Suppressor macrophage treated with lipopolysaccharide for 4 hours (primary cell): ENCODE results near the gene ACSL6.

Experiments used
- DNase-seq: peaks from one replicate; pipeline ENCODE4 v3.0.0-alpha.2; 2020

ACSL6 gene, protein sequence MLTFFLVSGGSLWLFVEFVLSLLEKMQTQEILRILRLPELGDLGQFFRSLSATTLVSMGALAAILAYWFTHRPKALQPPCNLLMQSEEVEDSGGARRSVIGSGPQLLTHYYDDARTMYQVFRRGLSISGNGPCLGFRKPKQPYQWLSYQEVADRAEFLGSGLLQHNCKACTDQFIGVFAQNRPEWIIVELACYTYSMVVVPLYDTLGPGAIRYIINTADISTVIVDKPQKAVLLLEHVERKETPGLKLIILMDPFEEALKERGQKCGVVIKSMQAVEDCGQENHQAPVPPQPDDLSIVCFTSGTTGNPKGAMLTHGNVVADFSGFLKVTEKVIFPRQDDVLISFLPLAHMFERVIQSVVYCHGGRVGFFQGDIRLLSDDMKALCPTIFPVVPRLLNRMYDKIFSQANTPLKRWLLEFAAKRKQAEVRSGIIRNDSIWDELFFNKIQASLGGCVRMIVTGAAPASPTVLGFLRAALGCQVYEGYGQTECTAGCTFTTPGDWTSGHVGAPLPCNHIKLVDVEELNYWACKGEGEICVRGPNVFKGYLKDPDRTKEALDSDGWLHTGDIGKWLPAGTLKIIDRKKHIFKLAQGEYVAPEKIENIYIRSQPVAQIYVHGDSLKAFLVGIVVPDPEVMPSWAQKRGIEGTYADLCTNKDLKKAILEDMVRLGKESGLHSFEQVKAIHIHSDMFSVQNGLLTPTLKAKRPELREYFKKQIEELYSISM

DNA sequence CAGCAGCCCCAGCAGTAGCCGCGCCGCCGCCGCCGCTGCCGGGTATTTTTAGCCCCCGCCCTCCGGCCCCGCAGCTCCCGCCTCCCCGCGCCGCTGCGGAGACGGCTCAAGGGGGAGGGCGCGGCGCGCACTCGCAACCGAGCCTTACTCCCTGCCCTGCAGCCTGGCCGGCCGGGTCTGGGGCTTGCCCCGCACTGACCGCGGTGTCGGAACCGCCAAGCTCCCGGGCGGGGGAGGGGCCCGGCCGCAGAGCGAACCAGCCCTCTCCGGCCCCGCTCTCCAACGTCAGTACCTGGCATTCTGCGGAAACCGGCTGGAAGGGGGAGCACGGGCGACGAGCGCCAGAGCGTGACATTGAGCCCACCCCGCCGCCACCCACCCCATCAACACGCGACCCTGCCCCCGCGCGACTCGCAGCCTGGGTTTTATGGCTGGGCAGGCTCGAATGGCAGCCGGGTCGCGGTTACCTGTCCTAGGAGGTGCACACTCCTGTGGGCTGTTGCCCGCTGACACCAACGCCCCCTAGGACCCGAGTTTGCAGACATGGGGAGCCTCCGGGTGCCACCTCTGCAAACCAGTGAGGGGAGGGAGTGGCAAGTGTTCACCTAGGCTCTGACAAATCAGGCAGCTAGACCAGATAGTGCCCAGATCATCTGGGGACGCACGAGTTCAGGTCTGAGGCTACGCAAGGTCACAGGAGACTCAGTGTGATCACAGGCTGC, at the start of gene ACSL6:
Gene ACSL6, minus strand, starts transcription at position 37 of the 722 bp plus-strand sequence. CDS start 105 bp downstream, outside the sequence.
- DNase-seq = peak; percentile 19

DNA sequence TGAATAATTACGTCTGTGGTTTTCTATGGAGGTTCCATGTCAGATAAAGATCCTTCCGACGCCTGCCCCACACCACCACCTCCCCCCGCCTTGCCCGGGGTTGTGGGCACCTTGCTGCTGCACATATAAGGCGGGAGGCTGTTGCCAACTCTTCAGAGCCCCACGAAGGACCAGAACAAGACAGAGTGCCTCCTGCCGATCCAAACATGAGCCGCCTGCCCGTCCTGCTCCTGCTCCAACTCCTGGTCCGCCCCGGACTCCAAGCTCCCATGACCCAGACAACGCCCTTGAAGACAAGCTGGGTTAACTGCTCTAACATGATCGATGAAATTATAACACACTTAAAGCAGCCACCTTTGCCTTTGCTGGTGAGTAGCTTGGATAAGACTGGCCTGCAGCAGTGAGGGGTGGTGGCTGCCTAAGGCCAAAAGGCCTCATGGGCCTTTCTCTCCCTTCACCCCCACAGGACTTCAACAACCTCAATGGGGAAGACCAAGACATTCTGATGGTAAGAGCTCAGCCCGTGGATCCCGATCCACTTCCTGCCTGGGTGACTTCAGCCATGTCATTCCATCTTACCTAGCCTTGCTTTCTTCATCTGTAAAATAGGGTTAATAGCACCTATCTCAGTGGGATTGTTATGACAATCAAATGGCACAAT, 49.2 kb upstream of the ACSL6 start, which contains the start of gene IL3:
Gene IL3, plus strand, starts transcription at position 155 of the 661 bp plus-strand sequence. Its CDS starts 52 bp downstream, at position 207.
- no peak for DNase-seq

DNA sequence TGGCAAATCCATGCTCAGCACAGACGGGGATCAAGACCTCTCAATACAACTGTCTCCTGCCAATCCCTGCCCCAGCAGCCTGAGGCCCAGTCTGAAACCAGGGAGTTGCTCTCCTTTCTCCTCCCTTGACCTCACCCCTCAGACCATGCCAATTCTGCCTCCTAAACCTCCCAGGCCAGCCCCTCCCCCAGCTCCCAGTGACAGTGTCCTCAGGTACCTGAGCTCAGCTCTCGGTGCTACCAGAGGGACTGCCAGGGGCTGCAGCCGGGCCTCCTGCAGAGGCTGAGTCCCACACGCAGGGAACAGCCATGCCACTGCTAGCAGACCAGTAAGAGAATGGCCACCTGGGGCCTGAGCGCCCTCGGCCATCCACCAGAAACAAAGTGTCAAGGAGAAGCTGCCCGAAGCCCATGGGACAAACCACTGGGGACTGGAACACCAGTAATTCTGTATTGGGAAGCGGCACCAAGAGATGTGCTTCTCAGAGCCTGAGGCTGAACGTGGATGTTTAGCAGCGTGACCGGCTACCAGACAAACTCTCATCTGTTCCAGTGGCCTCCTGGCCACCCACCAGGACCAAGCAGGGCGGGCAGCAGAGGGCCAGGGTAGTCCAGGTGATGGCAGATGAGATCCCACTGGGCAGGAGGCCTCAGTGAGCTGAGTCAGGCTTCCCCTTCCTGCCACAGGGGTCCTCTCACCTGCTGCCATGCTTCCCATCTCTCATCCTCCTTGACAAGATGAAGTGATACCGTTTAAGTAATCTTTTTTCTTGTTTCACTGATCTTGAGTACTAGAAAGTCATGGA, 48.4 kb upstream of the ACSL6 start:
- no peak for DNase-seq

DNA sequence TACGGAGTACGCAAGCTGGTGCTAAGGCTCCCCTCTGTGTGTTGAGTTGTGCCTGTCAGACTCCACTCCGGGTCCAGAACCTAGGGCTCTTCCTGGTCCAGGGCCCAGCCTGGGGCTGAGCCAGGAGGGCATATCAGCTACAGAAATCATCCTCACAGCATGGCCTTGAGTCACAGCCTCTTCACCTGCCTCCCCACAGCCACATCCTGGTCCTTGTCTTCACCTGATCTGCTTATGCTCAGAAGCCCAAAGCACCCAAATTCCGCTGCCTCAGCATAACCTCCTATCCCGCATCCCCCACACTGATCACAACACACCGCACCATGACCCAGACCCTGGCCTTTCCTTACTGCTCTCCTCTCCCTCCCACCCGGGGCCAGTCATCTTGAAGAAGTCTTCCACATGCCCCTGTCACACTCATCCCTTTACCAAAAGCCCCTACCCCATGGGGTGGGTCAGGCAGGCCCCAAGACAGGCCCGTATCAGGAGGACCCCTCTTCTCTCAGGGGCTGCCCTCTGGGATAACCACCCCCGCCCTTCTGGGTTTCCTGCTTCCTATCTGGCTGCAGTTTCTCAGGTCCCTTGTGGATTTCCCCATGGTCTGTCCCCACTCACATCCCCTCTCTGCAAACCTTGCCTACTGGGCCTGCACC, 47.7 kb upstream of the ACSL6 start:
- no peak for DNase-seq

DNA sequence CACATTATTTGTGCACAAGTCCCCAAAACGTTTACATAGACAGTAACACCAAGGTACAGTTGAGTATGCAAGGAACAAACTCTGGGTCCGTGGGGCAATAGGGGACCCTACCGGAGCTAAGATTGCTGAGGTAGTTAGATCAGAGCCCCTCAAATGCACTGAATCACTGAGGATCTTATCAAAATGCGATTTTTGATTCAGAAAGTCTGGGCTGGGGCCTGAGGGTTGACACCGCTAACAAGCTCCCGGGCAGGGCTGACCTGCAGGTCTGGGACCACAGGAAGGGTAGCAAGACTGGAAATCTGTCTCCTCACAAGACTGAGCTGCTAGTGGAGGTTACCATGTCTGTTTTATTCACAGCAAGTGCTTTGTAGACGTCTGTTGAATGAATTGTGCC, 47.2 kb upstream of the ACSL6 start:
- DNase-seq = no peak

DNA sequence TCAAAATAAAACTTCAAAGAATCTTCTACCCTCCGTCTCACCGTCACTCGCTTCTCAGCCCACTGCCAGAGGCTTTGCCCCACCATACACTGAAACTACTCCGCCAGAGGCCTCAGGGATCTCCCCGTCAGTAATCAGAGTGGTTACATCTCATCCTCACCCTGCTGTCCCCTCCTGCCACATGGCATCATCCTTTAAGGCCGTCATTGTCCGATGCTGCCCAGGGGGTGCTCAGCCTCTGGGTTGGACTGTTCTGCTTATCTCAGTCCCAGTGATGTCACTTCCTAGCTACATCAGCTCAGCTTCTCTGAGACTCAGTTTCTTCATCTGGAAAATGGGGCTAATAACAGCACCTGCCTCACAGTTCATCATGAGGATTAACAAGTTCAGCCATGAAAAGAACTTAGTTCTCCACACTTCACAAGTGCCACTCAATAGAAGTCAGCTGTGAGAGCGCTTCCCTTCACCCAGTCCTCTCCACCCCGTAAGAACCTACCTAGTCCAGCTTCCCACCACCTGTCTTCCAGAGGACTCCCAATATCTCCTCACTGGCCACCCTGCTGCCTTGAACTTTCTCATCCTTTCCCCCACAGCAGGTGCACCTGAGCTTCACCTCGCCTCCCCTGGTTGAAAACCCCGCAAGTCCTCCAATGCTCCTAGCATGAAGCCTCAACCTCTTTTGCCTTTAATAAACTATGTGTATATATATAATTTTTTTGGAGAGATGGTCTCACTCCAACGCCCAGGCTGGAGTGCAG, 46.2 kb upstream of the ACSL6 start:
- DNase-seq = no peak

DNA sequence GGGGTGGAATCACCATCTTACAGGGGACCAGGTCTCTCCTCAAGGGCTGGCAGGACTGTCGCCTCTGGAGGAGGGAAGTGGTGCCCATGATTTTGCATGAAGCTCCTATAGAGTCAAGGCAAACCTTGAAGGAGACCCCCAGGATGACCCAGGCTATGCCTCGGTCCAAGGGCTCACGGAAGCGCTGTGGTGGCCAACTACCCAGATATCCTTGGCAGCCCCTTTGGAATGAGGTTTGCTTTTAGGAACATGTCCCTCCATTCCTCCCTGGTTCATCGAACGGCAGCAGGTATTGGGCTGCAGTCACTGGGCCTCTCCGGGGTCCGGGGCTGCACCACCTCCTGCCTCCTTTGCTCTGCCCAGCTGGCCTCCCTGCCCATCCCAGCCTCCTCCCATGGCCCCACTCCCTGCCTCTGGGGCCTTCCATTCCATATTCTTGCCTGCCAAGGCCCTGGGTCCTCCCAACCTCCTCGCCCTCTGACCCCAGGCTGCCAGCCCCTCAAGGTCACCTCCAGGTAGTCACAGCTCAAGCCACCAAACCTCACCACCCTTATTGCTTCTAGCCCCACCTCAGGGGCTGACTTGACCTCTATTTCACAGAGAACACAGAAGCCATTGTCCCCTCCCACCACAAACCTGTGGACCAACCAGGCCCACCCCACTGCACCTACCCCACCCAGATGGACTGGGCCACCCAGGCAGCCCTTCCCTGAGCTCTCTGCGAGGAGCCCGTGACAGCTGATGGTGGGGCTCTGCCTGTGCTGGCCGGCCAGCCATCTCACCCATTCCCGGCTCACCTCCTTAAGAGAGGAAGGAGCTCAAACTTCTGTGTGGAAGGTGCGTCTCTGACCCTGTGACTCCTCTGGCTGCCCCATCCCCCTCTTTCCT, 45.4 kb upstream of the ACSL6 start:
- DNase-seq = no peak

DNA sequence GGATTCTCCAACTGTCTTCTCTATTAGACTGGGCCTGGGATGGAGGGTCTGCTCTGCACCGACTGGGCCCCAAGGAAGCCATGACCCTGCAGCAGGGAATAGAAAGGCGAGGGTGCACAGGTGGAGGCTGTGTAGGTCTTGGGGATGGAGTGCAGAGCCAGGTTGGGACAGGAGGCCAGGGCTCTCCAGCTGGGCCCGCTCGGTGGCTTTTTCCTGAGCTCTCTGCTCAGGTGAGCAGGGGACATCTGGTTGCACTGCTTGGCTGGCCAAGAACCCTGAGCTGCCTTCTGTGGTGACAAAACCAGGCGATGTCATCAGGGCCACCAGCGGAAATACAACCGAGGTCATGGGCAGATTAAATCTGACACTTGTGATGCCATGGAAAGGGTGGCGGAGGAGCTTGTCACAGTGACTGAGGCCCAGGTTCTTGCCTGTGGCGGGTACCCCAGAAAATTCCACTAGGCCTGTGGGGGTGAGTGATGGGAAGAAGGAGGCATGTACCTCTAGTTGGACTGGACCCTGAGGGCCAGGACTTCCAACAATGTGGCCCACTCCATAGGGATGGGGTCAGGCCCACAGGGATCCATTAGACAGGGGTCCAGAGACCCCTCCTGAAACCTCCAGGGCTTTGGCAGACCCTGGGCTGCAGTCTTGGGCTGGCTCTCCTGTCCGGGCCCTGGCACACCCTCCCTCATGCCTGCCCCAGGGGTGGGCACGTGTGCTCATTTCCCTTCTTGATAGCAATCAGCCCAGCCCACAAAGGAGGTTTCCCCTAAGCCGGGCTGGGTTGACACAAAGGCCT, 44.6 kb upstream of the ACSL6 start:
- DNase-seq = no peak

DNA sequence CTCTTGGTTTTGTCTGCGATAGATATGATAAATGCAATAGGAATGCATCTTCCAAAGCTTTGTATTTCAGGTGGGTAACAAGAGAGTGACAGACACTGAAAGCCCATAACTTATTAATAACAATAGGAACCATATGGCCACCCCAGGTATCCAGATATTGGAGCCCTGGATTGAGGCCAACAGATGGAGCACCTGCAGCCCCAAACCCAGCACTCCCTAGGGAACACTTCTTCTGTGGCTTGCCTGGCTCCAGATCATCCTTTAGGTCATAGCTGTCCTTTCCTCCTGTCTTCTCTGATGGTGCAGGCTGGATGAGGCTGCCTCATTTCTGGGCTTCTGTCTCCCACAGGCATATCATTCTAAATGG, 44.0 kb upstream of the ACSL6 start:
- DNase-seq = no peak

DNA sequence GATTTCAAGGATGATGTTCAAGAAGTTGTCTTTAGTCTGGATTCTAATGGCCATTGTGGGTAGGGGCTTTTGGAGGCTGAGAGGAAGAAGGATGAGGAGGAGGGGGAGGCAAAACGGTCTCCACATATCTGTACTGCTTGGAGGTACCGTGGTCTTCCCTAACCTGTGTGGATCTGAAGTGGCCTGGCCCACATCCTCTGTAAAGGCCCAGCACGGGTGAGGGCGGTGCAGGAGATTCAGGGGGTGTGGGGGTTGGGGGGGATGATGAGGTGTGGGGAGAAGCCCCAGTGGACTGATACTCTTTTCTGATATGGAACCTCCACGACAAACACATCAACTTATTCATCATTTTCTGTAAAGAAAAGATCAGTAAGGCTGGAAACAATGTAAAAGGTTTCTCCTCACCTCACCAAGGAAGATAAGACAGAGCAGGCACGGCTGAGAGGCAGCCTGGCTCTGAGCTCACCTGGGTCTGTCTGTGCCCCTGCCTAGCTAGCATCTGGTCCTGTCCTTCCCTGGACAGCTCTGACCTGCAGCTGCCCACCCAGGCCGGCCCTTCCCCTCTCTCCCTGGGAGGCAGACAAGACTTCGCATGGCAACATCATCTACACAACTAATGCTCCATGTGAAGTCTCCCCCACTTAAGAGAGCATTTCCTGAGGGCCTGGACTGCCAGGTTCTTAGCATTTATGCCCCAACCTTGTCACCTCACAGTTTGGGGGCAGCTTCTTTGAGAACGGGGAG, 43.4 kb upstream of the ACSL6 start:
- DNase-seq = no peak

DNA sequence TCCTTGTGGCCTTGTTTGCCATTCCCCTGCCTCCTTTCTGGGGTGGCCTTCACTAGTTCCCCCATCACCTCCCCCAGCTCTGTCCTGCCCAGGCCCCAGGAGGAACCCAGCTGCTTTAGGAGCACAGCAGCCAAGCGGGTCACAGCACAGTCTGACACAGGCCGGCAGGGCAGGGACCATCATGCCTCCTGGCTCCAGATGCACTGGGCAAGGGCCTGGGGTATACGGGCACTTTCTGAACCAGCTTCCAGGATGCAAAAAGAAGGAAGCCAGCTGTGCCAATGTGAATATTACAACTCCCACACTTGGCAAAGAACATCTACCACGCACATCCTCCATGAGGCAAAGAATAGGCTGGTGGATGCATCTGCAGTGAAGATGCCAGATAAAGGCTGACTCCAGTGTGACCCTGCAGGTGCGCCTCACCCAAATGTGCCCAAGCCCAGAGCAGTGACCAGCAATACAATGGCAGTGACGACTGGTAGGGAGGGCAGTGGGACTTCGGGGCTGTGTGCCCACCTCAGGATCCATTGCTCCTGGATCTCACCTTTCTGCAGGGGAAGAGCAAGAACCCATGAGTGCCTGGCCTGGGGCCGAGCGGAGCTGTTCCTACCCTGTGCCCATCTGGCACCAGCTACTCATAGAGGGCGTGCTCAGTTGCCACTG, 42.7 kb upstream of the ACSL6 start:
- DNase-seq = no peak

DNA sequence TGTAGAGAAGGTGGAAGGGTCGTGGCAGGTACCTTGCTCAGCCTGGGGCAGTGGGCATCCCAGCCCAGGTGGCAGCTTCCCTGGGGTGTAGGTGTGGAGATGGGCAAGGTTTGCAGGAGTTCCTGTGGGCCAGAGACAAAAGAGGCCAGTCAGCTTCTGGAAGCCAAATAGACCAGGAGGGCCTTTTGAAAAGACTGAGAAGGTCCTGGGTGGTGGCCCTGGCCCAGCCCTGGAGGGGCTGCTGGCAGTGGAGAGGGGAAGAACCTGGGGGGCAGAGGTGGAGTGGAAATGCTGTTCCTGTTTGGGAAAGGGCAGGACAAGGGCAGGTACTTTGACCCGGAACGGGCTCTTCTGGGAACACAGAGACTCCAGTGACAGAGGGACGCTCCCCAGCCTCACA, 42.0 kb upstream of the ACSL6 start:
- no peak for DNase-seq

DNA sequence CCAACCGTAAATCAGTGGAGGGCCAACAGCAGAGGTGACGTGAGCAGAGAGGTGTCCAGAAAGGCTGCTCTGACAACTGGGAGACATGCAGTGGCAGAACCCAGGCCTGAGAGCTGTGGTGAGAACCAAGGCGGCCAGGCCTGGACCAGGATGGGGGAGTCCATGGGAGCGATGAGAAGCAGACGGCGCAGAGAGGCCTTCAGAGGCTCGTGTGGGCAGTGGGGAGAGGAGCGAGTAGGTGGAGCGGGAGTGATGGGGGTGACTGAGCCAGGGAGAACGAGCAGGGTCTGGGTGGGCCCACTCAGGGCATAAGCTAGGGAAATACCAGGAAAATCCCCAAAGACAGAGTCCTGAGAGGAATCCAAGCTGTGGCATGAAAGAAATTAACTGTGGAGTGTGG, 41.1 kb upstream of the ACSL6 start:
- no peak for DNase-seq

DNA sequence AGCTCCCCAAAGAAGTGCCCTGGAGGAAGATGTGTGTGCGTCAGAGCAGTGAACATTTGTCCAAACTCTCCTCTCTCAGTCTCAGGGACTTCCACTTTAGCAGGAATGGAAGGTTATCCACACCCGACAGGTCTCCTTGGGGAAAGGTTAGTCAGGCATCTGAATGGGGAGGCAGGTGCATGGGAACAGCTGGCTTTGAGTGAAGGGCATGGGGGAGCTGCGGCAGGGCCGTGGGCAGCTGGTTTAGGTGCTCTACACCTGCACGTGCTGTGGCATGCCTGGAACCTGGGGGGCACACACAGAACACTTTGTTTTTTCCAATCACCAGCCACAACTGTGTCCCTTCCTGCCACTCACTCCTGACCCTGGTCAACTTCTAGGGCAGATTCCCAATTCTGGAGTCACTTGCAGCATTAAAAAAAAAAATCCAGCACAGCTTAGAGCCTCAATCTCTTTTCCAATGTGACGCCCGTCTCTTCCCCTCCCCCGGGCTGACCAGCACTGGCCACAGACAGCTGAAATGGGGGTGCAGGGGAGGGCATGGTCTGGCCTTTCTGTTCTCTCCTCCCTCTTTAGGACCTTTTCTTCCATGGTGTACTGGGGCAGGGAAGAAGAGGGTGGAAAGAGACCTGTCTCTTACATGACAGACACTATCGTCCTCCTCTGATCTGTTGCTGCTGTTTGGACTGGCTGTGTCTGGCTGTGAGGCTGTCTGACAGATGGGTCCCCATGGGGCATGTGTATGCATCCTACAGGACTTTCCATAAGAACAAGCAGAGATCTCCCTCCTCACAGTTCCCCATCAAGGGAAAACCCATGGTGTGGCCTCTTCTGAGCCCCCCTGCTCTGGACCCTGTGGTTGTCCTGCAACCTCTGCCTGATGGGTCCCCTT, 39.4 kb upstream of the ACSL6 start:
- no peak for DNase-seq

DNA sequence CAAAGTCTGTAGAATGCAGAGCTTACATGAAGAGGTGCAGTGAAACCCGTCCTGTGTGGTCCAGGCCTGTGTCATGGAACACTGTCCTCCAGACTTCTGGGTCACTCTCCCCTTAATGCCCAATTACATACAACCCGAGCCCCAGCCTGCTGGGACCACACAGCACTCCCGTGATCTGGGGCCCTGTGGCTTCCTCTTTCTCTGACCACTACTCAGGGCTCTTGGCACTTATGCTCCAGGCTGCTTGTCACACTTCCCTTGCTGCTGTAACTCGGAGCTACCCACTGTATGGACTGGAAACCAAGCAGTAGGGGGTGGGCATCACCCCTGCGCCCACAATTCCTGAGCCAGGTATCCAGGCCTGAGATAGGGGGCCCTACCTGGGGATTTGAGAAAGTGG, 38.7 kb upstream of the ACSL6 start:
- peak; percentile 77 for DNase-seq

DNA sequence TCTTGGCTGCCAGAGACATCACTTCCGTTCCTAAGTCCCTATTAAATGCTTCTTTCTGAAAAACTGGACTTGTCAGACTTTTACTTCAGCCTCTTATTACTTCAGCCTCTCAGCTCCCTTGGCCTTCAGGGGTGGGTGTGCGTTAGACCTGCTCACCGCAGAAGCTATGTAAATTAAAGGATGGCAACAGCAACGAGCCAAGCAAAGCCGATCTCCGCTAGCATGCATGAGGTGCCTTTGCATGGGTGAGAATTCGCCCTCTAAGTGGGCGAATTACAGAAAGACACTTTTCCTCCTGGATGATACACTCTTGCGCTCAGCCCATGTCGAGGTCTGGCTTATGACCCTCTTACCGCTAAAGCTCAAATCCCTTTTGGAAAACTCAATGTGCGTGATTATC, 38.1 kb upstream of the ACSL6 start:
- no peak for DNase-seq

DNA sequence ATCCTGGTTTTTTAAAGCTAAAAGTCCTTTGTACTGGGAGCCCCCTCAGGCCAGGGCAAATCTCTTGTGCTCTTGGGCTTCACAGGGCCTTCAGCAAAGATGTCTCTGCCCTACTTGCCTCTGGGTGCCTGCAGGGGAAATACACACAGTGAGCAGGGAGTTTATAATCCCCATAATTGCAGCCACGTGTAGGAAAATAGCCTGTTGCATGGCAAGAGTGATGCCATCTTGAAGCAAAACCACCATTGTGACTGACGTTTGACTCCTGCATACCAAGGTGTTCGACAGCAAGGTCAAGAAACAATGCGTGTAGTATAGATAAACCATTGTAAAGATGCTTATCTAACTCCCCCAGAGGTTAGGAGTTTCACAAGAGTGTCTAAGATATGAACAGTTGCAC, 37.6 kb upstream of the ACSL6 start:
- no peak for DNase-seq
